GM18511 (cell line): ENCODE measurements around the gene ARHGAP1.
"Not testable (repeated sequence)": the region's sequence is repeated elsewhere in the genome, so short reads cannot be mapped to it uniquely, and the experiment has no call there.

Experiments
- ATAC-seq: cut with Tn5 transposase; IDR thresholded peaks from one replicate; pipeline ENCODE4 v1.9.1; 2021; ENCODE audit warnings: mild to moderate bottlenecking, moderate library complexity; ENCODE audit not compliant: unreplicated experiment

The ARHGAP1 gene

GRCh38 chr11:46724088-46724487 lies 23.7 kb upstream of the ARHGAP1 start:
- ATAC-seq, result no peak

GRCh38 chr11:46723359-46723680 lies 22.9 kb upstream of the ARHGAP1 start:
- no peak for ATAC-seq

GRCh38 chr11:46722566-46723358 lies 22.3 kb upstream of the ARHGAP1 start:
- no peak for ATAC-seq

DNA sequence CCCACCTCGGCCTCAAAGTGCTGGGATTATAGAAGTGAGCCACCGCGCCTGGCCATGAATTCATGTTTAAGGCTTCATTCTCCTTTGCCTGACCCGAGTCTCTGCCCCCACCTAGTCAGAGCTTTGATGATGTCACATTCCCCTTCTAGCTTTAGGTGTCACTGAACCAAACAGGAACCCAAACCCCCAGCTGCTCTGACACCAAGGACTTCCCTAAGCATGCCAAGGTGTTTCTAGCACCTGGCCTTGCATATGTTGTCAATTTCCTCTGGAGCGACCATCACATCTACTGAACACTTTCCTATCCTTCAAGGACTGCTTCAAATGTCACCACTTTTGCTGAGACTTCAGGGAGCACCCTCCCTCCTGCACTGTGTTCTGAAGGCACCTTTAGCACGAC lies 20.9 kb upstream of the ARHGAP1 start:
- ATAC-seq, result no peak

- no peak for ATAC-seq
Observed at GRCh38 chr11:46719543-46720218, 19.3 kb upstream of the ARHGAP1 start.

- no peak for ATAC-seq
Observed at GRCh38 chr11:46719048-46719542, 18.7 kb upstream of the ARHGAP1 start, which contains the start of gene F2. Gene F2 (plus strand): TSS chr11:46719213. CDS start chr11:46719236, 23 bp downstream.

GRCh38 chr11:46718155-46719019 lies 18.0 kb upstream of the ARHGAP1 start:
- ATAC-seq, result no peak

- not testable (repeated sequence) for ATAC-seq
Observed at GRCh38 chr11:46717825-46718154, 17.4 kb upstream of the ARHGAP1 start.

- no peak for ATAC-seq
Observed at GRCh38 chr11:46712874-46713576, 12.6 kb upstream of the ARHGAP1 start.

GRCh38 chr11:46711303-46711702 lies 10.9 kb upstream of the ARHGAP1 start:
- no peak for ATAC-seq

- ATAC-seq, result no peak
Observed at GRCh38 chr11:46710821-46711269, 10.4 kb upstream of the ARHGAP1 start.

DNA sequence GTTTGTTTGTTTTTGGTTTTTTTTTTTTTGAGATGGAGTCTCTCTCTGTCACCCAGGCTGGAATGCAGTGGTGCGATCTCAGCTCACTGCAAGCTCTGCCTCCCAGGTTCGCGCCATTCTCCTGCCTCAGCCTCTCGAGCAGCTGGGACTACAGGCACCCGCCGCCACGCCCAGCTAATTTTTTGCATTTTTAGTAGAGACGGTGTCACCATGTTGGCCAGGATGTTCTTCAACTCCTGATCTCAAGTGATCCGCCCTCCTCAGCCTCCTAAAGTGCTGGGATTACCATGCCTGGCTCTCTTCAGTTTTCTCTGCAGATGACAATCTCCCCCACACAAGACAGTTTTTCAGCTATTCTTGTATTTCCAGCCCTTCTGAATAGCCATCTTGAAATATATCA lies 8.9 kb upstream of the ARHGAP1 start:
- ATAC-seq, result not testable (repeated sequence)

DNA sequence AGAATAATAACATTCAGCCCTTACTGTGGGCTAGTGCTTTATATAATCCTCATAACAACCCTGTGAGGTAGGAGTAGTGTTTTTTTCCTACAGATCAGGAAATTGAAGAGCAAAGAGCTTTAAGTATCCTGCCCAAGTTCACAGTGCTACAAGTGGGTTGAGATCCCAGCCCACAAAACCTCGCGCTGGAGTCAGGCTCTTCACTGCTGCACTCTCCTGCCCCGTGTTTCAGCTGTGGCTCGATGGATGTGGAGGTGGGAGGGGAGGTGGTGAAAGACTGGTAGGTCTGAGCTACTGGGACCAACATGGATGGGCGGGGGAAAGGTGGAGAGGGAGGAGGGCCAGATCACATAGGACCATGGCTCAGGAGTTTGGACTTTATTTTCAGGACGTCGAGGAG lies 6.5 kb upstream of the ARHGAP1 start:
- ATAC-seq, result no peak

DNA sequence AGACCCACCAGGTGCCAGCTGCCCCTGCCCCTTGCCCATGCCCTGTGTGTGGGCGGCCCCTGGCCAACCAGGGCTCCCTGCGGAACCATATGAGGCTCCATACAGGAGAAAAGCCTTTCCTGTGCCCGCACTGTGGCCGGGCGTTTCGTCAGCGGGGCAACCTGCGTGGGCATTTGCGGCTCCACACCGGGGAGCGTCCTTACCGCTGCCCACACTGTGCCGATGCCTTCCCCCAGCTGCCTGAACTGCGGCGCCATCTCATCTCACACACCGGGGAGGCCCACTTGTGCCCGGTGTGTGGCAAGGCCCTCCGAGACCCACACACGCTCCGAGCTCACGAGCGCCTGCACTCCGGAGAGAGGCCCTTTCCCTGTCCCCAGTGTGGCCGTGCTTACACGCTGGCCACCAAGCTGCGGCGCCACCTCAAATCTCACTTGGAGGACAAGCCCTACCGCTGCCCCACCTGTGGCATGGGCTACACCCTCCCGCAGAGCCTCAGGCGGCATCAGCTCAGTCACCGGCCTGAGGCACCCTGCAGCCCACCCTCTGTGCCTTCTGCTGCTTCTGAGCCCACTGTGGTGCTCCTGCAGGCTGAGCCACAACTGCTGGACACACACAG lies 4.8 kb upstream of the ARHGAP1 start:
- ATAC-seq, result no peak

- no peak for ATAC-seq
Observed at GRCh38 chr11:46701078-46701654, 747 bp upstream of the ARHGAP1 start.

GRCh38 chr11:46698597-46698996 lies 1.8 kb downstream of the ARHGAP1 start:
- ATAC-seq, result no peak

- no peak for ATAC-seq
Observed at GRCh38 chr11:46697723-46698122, 2.7 kb downstream of the ARHGAP1 start.

- no peak for ATAC-seq
Observed at GRCh38 chr11:46697303-46697702, 3.1 kb downstream of the ARHGAP1 start.

GRCh38 chr11:46696212-46696558 lies 4.2 kb downstream of the ARHGAP1 start:
- ATAC-seq, result no peak
